ENCODE data around the gene CA11. TPM values are rescaled to one million over a fixed set of nuclear protein-coding genes. Genes with fewer than 3 reads are reported as not detected.

The CA11 gene
- total RNA-seq, 1 donor from 2014 or later: 12.6 TPM

DNA sequence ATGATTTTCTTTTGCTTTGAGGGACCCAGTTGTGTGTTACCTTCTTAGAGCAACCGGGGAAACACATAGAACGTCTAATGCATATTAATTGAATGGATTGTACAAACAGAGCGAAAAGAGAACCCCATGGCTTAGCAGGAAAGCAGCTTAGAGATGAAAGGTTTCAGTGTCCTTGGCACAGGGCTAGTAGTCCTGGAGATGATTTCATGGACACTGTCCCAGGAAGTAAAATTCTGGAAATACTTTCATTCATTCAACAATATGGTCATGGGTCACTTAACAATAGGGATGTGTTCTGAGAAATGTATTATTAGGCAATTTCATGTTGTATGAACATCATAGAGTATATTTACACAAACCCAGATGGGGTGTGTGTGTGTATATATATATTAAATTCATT is 40.1 kb upstream of the CA11 start:
- H3F3A ChIP-seq (ENCODE audit: low read depth): peaks cover 2% of the 10 kb centered on the region
- H3K36me3 ChIP-seq: no peaks in the 10 kb centered on the region
- Mint-ChIP-seq H3K9me3 (peaks cover 4% of the 10 kb centered on the region), H3K27me3 (ENCODE audit: insufficient read depth, low read depth) (peaks cover 9% of the 10 kb centered on the region), H3K27ac (no peak overlapping the region), H3K4me3 (no peak overlapping the region), H3K4me1 (peaks cover 15% of the 10 kb centered on the region), H3K36me3 (no peaks in the 10 kb centered on the region)
- H3K4me2 ChIP-seq: no peak overlapping the region
- H3K79me2 ChIP-seq (ENCODE audit: low read depth): no peaks in the 10 kb centered on the region
- no peak overlapping the region for H2AFZ ChIP-seq (replicated peaks)
- no peak for DNase-seq (ENCODE audit: low spot score)
- H3K9me3 ChIP-seq (ENCODE audit: low read depth): no peaks in the 10 kb centered on the region
- no peak overlapping the region for H3K9ac ChIP-seq
- TF ChIP-seq EZH2phosphoT487 (IDR thresholded peaks at IDR 0.05): no peak
- TF ChIP-seq EZH2 (IDR thresholded peaks at IDR 0.05): no peak
- TF ChIP-seq CTCF (IDR thresholded peaks at IDR 0.05): no peak
- no peak overlapping the region for H3K27ac ChIP-seq
- H3K27me3 ChIP-seq: no peaks in the 10 kb centered on the region
- H4K20me1 ChIP-seq (ENCODE audit: low read depth): no peaks in the 10 kb centered on the region
- H3K4me3 ChIP-seq: no peak overlapping the region
- no peaks in the 10 kb centered on the region for H3K4me1 ChIP-seq

DNA sequence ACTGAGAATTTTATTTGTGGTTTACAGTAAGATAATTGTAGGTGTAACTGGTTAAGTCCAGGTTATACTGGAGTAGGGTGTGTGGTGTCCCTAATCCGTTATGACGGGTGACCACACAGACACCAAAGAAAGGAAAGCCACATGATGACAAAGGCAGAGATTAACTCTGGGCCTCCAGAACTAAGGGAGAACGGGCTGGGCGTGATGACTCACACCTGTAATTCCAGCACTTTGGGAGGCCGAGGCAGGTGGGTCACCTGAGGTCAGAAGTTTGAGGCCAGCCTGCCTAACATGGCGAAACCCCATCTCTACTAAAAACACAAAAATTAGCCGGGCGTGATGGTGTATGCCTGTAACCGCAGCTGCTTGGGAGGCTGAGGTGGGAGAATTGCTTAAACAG is 39.6 kb upstream of the CA11 start:
- no peak overlapping the region for H3K9ac ChIP-seq
- no peak overlapping the region for H3K27ac Mint-ChIP-seq
- H3K9me3 Mint-ChIP-seq: peaks cover 4% of the 10 kb centered on the region
- H3F3A ChIP-seq (ENCODE audit: low read depth): peaks cover 2% of the 10 kb centered on the region
- H3K36me3 Mint-ChIP-seq: no peaks in the 10 kb centered on the region
- H3K9me3 ChIP-seq (ENCODE audit: low read depth): no peaks in the 10 kb centered on the region
- no peak overlapping the region for H2AFZ ChIP-seq (replicated peaks)
- no peaks in the 10 kb centered on the region for H3K4me1 ChIP-seq
- H3K27me3 Mint-ChIP-seq (ENCODE audit: insufficient read depth, low read depth): peaks cover 5% of the 10 kb centered on the region
- H3K4me2 ChIP-seq: no peak overlapping the region
- peaks cover 15% of the 10 kb centered on the region for H3K4me1 Mint-ChIP-seq
- TF ChIP-seq CTCF (IDR thresholded peaks at IDR 0.05) (no peak), EZH2phosphoT487 (IDR thresholded peaks at IDR 0.05) (no peak), EZH2 (IDR thresholded peaks at IDR 0.05) (no peak)
- no peaks in the 10 kb centered on the region for H4K20me1 ChIP-seq (ENCODE audit: low read depth)
- H3K4me3 ChIP-seq: no peak overlapping the region
- H3K79me2 ChIP-seq (ENCODE audit: low read depth): no peaks in the 10 kb centered on the region
- no peaks in the 10 kb centered on the region for H3K36me3 ChIP-seq
- no peak overlapping the region for H3K27ac ChIP-seq
- H3K27me3 ChIP-seq: no peaks in the 10 kb centered on the region
- DNase-seq (ENCODE audit: low spot score): no peak
- no peak overlapping the region for H3K4me3 Mint-ChIP-seq

DNA sequence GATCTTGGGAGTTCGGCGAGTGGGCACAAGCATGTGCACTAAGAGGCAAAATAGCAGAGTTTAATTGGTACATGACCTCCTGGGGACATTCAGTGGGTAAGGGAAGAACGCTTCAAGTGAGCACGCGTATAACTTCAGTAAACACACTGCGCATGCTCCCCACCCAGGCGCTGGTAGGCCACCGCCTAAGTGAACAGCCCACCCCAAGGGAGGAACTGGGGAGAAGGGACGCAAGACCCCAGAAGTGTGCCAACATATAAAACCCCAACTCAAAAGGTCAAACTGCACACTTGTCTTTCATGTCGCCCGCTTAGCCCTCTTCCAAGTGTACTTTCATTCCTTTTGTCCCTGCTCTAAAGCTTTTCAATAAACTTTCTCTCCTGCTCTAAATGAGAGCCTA is 37.4 kb upstream of the CA11 start:
- no peaks in the 10 kb centered on the region for H4K20me1 ChIP-seq (ENCODE audit: low read depth)
- H3K79me2 ChIP-seq (ENCODE audit: low read depth): no peaks in the 10 kb centered on the region
- no peaks in the 10 kb centered on the region for H3K36me3 ChIP-seq
- no peaks in the 10 kb centered on the region for H3K4me1 ChIP-seq
- no peak for DNase-seq (ENCODE audit: low spot score)
- Mint-ChIP-seq H3K27ac (no peak overlapping the region), H3K36me3 (no peaks in the 10 kb centered on the region), H3K27me3 (ENCODE audit: insufficient read depth, low read depth) (peaks cover 5% of the 10 kb centered on the region), H3K4me1 (peaks cover 15% of the 10 kb centered on the region), H3K4me3 (no peak overlapping the region), H3K9me3 (peaks cover 4% of the 10 kb centered on the region)
- H2AFZ ChIP-seq (replicated peaks): no peak overlapping the region
- no peak overlapping the region for H3K27ac ChIP-seq
- H3F3A ChIP-seq (ENCODE audit: low read depth): peaks cover 2% of the 10 kb centered on the region
- TF ChIP-seq EZH2phosphoT487 (IDR thresholded peaks at IDR 0.05): no peak
- no peak for TF ChIP-seq CTCF (IDR thresholded peaks at IDR 0.05)
- TF ChIP-seq EZH2 (IDR thresholded peaks at IDR 0.05): no peak
- no peak overlapping the region for H3K4me2 ChIP-seq
- no peak overlapping the region for H3K9ac ChIP-seq
- H3K4me3 ChIP-seq: no peak overlapping the region
- no peaks in the 10 kb centered on the region for H3K9me3 ChIP-seq (ENCODE audit: low read depth)
- no peaks in the 10 kb centered on the region for H3K27me3 ChIP-seq

DNA sequence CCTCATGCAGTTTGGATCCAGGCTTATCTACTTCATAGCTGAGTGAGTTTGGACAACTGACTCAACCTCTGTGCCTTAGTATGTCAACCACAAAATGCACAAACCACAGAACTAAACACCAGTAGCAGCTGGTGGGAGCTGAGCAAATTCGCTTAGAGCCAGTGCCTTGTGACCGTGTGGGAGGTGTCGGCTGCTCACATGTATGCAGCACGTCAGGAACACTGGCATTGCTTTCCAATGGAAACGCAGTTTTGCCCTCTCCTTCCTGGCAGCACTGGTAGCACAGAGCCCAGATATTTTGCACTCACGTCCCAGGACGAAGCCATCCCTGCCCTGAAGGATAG is 35.1 kb upstream of the CA11 start:
- Histone ChIP-seq H2AFZ (replicated peaks) (no peak overlapping the region), H3F3A (ENCODE audit: low read depth) (peaks cover 2% of the 10 kb centered on the region), H3K4me2 (no peak overlapping the region), H3K9me3 (ENCODE audit: low read depth) (no peaks in the 10 kb centered on the region), H3K27me3 (no peaks in the 10 kb centered on the region), H3K4me1 (no peaks in the 10 kb centered on the region), H3K9ac (no peak overlapping the region), H4K20me1 (ENCODE audit: low read depth) (no peaks in the 10 kb centered on the region), H3K4me3 (no peak overlapping the region), H3K36me3 (no peaks in the 10 kb centered on the region), H3K27ac (no peak overlapping the region), H3K79me2 (ENCODE audit: low read depth) (no peaks in the 10 kb centered on the region)
- DNase-seq (ENCODE audit: low spot score): no peak
- Mint-ChIP-seq H3K4me1 (peaks cover 13% of the 10 kb centered on the region), H3K4me3 (no peak overlapping the region), H3K27me3 (ENCODE audit: insufficient read depth, low read depth) (peaks cover 2% of the 10 kb centered on the region), H3K27ac (no peak overlapping the region), H3K36me3 (no peaks in the 10 kb centered on the region), H3K9me3 (no peaks in the 10 kb centered on the region)
- TF ChIP-seq EZH2phosphoT487 (IDR thresholded peaks at IDR 0.05): no peak
- no peak for TF ChIP-seq CTCF (IDR thresholded peaks at IDR 0.05)
- TF ChIP-seq EZH2 (IDR thresholded peaks at IDR 0.05): no peak

Data from neural progenitor cell (in vitro differentiated cells).